ENCODE results near the gene KRT8. TPM values are rescaled to one million over a fixed set of nuclear protein-coding genes. Genes with fewer than 3 reads are reported as not detected.
"Not testable (repeated sequence)": the region's sequence is repeated elsewhere in the genome, so short reads cannot be mapped to it uniquely, and the experiment has no call there.

KRT8 gene
- 0.16 TPM in 1 of 2 replicates, not detected in the other for total RNA-seq
- not detected for polyA plus RNA-seq (2012)

DNA sequence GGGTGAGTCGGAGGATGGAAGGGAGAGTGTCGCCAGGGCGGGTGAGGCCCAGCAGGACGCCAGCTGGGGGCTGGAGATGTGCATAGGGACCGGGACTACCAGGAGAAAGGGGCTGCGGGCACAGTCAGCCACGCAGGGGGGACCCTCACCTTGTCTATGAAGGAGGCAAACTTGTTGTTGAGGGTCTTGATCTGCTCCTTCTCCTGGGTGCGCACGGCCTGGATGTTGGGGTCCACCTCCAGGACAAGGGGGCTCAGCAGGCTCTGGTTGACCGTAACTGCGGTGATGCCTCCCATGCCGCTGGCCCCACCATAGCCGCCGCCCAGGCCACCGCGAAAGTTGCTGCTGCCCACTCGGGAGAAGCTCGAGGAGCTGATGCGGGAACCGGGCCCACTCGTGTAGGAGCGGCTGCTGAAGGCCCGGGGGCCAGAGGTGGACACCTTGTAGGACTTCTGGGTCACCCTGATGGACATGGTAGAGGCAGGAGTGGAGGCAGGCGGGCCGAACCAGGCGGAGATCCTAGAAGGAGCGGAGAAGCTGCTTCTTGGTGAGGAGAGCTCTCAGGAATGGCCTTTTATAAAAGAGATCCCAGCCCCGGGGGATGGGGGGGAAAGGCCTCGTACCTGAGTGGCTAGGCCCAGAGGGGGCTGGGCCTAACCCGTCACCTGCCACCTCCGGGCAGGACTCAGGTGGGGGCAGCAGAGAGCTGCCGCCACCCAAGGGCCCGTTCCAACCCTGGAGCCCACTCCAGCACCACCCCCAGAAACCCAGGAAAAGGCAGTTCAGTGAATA lies at the start of gene KRT8:
Gene KRT8 (minus strand): TSS at position 568 of the 792 bp plus-strand sequence. CDS start 95 bp downstream, at position 473.
- DNase-seq (ENCODE audit: low read depth), result not testable (repeated sequence)

DNA sequence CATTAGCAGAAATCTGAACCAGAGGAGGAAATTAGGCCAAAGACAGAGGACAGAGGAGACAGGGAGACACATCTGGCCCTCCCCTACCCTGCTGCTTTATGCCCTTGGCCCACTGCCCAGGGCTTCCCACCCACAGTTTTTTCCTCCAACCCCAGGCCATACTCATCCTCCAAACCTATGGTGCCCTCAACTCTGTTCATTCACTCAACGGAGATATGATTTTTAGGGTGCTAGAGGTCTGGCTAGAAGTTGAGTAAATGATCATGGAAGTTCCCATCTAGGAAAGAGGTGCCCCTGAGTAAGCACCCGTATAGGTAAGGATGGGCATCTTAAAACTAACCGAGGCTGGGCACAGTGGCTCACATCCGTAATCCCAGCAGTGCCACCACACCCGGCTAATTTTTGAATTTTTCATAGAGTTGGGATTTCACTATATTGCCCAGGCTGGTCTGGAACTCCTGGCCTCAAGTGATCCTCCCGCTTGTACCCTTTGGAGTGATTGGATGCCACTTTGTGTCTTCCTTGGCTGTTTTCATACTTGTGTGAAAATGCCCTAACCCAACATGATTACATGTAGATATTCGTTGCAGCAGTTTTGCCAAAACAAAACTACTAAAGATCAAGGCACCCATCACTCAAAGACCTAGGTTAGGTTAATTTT lies 48.4 kb upstream of the KRT8 start:
- DNase-seq (ENCODE audit: low read depth), result no peak

DNA sequence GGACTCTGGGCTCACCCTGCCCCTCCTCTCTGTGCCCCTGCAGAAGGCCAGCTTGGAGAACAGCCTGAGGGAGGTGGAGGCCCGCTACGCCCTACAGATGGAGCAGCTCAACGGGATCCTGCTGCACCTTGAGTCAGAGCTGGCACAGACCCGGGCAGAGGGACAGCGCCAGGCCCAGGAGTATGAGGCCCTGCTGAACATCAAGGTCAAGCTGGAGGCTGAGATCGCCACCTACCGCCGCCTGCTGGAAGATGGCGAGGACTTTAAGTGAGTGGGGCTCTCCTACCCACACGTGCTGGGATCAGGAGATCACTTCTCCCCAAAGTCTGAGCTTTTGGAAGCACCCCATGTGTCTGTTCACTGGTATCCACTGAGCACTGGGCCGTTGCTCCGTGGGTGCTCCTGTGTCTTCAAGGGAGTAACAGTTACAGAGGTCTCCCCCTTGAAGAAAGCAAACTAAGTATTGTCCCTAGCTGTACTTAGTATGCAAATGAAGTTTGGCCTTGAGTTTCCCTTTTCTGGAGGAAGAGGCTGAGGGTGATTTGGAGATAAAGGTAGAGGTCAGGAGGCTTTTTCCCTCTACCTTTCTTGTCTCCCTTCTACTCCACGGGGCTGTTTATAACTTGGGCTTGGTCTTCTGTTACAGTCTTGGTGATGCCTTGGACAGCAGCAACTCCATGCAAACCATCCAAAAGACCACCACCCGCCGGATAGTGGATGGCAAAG lies 47.4 kb upstream of the KRT8 start:
- no peak for DNase-seq (ENCODE audit: low read depth)

DNA sequence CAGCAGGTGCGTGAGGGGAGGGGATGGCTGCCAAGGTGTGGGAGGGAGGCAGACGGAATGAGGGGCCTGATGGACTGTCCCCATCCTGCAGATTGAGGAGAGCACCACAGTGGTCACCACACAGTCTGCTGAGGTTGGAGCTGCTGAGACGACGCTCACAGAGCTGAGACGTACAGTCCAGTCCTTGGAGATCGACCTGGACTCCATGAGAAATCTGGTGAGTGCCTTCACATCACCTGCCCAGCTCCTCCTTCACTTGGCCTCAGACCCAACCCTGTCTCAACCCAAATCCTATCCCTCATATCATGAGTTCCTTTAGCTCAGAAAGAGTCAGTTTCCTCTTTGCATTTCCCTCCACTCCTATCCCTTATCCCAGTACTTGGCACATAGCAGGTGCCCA lies 46.8 kb upstream of the KRT8 start:
- no peak for DNase-seq (ENCODE audit: low read depth)

DNA sequence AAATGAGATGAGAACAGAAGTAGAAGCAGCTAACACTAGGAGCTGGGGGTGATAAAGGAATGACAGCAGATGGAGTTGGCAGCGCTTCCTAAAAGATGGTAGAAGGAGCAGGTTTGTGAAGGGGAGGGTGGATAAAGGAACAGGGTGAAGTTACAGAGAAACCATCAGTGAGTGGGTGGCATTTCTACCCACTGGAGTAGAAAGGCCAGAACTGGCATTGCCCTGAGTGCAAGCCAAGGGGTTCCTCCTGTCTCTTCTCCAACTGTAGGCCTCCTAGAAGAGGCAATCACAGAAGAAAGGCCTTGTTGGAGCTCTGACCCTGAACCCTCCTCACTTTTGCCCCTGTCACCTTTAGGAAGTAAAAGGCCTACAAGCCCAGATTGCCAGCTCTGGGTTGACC lies 46.2 kb upstream of the KRT8 start:
- no peak for DNase-seq (ENCODE audit: low read depth)

DNA sequence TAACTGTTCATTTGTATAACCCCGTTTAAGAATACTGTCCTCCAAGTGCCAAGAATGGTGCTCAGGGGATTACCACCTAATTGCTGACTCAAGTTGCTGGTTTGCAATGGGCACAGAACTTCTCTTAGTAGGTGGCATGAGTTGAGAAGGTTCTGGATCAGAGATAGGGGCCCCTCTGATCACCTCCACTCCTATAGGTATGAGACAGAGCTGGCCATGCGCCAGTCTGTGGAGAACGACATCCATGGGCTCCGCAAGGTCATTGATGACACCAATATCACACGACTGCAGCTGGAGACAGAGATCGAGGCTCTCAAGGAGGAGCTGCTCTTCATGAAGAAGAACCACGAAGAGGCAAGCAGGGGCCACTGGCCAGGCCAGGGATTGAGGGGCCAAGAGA lies 45.7 kb upstream of the KRT8 start:
- no peak for DNase-seq (ENCODE audit: low read depth)

DNA sequence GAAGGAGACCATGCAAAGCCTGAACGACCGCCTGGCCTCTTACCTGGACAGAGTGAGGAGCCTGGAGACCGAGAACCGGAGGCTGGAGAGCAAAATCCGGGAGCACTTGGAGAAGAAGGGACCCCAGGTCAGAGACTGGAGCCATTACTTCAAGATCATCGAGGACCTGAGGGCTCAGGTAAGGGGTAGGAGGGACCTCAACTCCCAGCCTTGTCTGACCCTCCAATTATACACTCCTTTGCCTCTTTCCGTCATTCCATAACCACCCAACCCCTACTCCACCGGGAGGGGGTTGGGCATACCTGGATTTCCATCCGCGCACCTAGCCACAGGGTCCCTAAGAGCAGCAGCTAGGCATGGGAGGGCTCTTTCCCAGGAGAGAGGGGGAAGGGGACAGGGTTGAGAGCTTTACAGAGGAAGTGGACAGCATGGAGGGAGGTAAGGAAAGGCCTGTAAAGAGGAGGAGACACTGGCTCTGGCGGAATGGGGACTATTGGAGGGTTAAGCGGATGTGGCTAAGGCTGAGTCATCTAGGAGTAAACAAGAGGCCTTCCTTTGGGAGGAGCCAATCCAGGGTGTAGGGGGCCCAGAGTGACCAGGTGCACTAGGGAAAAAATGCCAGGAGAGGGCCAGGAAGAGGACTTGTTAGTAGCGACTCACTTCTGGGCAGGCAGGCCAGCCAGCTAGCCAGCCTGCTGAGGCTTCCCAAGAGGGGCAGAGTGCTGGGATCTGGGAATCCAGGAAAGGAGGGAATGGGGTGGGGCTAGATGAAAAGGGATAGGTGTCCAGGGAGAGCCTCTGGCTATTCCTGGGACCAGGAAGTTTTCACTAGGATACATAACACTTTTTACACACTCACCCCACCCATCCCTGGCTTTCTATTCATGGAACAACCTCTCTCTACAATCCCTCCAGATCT lies 44.8 kb upstream of the KRT8 start:
- no peak for DNase-seq (ENCODE audit: low read depth)

DNA sequence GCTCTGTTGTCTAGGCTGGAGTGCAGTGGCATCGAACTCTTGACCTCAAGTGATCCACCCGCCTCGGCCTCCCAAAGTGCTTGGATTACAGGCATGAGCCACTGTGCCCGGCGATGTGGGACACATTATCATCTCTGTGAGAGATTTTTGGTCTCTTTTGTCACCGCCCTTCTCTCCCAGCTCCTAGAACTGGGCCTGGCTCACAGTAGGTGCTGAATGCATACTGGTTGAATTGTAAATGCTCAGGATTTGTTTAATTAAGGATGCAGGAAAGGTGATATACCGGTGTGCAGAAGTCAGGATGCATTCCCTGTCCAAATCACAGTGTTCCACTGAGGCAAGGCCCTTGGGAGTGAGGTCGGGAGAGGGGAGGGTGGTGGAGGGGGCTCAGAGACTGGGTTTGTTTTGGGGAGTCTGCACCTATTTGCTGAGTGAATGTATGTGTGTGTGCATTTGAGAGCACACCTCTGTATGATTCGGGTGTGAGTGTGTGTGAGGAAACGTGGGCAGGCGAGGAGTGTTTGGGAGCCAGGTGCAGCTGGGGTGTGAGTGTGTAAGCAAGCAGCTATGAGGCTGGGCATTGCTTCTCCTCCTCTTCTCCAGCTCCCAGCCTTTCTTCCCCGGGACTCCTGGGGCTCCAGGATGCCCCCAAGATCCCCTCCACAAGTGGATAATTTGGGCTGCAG lies 43.0 kb upstream of the KRT8 start:
- DNase-seq (ENCODE audit: low read depth), result no peak

DNA sequence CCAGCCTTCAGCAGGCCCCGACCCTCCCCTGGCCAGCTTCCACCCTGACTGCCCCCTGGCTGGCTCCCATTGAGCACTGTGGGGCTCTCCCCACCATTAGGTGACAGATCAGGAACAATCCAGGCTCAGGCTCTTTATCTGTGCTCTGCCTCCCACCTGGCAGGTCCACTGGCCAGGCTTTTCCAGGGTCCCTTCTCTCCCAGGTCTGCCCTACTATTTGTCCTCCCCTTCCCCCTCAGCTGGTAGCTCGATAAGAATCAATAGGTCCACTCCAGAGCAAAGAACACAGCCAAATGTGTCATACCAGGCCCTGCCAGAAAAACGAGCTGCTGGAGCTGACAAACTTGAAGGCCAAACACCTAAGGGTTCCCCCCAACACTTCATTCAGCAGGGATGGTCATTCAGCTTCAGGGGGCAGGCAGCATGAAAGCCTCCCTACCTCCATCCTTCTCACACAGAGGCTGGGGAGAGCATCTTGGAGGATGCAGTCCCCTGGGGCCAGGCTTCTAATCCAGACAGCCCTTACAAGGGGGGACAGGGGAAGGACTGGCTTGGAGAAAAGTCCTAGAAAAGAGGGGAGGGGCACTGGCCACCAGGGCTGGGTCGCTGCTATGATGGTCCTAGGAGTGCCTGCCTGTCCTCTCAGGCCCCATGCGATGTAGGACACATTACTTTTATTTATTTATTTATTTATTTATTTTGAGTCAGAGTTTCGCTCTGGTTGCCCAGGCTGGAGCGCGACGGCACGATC lies 42.1 kb upstream of the KRT8 start:
- no peak for DNase-seq (ENCODE audit: low read depth)

DNA sequence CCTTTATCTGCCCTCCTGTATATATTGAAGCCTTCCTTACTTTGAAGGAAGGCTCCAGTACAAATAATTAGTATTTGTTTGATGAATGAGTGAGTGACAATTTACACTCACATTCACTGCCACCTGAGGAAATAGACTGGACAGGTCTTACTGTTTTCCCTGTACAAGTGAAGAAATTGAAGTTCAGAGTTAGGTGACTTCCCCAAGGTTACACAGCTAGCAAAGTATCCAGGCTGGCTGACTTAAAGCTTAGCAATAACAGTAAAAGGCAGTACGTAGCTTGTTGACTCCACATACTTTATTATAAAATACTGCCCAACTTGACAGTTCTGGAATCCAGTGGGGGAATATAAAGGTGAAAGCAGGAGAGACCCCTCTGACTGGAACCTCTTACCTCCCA lies 41.5 kb upstream of the KRT8 start:
- no peak for DNase-seq (ENCODE audit: low read depth)

DNA sequence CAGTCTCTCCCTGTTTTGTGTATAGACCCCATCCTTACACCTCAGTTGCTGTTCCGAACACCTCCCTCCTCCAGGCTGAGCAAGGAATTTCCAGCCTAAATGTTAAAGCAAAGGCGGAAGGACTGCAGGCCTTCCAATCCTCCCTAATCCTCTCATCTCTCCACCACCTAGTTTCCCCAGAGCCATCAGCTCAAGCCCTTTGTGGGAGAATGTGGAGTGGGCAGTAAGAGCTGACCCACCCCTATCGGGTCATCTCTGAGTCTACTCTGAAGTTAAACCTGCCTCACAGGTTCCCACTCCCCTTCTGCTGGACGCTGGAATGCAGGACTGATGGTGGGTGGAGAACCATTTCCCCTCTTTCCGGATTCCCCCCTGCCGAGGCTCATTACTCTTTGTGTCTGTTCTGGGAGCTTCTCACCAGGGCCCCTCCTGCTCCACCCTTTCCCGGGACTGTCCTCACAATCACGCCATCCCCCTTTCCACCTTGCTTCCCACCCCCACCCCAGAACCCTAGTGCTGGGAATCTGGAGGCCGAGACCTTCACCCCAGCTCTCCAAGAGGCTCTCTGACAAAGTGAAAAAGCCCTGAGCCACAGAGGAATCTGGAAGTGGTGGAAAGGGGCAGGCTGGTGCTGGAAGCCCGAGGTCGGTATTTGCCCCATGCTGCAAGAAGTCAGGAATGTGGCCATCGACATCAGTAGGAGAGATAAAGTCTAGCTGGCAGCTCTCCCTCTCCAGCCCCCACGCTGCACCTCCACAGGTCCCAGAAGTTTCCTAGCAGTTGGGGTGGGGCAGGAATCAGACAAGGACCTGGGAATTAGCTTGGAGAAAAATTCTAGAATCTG lies 40.7 kb upstream of the KRT8 start:
- no peak for DNase-seq (ENCODE audit: low read depth)

DNA sequence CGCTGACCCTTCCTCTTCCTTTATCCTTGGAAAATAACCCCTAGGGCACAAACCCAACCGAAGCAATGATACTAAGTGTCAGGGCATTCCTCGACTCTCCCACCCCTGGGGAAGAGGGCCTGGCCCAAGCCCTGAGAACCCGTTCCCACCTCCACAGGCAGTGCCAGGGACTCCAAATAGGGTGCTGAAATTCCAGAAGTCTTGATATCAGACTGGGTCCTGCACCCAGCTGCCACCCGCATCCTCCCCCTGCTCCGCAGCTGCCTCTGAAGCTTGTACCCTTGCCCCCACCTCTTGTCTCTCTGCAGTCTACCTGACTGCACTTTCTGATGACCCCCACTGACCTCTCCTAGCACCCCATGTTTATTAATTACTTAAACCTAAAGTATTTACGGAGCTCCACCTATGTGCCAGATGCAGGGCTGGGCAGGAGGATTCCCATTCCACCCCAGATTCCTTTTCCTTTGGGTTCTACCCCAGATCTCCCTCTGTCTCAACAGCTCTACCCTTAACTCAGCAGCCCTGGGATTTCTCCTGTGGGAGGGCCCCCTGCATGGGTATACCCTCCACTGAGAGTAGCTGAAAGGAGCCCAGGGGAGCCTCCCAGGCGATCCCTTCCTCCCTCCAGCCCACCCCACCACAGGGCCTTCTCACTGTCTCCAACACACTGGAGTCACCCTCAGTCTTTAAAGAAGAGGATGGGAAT lies 40.0 kb upstream of the KRT8 start:
- DNase-seq (ENCODE audit: low read depth), result no peak

DNA sequence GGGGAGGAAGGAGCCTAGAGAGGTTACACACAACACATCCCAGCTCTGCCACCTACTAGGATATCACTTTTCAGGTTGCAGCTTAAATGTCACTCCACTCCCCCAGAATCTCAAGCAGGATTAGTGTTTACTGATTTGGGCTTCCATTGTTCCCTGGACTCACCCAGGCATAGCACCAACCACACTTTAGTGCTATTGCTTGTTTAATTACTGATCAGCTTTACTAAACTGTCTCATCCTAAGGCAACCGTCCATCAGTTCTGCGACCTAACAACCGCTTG lies 38.0 kb upstream of the KRT8 start:
- no peak for DNase-seq (ENCODE audit: low read depth)

DNA sequence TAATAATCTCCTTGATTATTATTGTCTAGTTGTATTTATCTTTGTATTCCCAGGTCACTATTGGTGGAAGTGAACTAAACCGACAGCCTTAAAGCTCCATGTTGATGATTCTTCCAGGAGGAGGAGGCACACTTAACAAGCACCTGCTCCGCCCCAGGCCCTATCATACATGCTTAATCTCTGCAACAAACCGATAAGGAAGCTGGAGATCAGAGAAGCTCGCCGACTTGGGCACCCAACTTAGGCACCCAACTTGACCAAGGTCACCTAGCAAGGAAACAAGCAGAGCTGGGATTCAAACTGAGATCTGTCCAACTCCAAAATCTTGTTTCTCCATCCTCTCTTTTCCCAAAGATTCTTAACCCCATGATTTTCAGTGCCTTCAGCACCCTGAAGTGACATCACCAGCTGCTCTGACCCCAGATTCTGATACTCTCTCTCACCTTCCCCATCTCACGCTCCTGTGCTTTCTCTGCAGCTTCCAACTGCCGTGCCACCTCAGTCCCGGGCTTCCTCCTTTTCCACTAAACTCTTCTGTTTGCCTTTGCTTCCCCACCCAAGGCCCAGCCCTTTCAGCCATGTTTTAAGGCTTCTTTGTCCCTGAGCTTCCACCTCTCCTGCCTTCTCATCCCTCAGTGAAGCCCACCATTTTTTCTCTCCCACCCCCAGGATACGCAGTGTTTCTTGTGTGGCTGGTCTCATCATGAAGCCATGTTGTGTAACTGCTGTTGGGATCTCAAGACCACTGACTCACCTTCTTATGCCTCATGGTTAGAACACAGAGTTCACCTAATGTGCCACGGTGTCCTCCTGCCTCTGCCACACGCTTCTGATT lies 37.4 kb upstream of the KRT8 start:
- no peak for DNase-seq (ENCODE audit: low read depth)

DNA sequence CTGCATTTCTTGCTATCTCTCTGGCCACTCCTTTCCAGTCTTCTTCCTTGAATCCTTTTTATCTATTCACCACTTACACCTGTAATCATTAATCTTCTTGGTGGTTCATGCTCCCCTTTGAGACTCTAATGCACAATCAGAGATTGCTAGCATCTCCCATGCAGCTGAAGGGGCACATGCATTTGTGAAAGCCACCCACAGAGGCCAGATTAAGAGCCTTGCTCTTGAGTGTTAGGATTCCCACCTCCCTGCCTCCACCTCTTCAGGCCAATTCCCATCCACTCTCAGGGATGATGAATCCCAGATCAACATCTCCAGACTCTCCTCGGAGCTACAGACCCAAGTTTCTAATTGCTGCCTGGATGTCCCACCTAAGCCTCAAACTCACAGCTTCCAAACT lies 24.7 kb upstream of the KRT8 start:
- no peak for DNase-seq (ENCODE audit: low read depth)

DNA sequence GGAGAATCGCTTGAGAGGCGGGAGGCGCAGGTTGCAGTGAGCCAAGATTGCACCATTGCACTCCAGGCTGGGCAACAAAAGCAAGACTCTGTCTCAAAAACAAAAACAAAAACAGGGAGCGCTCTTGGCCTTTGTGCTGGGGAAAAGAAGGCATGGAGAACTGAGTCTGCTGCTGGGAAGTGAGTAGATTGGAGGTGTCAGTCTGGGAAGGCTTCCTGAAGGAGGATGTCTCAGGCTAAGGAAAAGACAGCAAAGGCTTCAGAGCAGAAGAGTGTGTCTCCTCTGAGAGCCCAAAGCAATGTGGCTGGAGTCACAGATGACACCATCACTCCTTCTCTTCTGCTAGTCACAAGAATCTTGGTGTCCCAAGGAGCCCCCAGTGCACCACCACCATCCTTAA lies 23.1 kb upstream of the KRT8 start:
- no peak for DNase-seq (ENCODE audit: low read depth)

DNA sequence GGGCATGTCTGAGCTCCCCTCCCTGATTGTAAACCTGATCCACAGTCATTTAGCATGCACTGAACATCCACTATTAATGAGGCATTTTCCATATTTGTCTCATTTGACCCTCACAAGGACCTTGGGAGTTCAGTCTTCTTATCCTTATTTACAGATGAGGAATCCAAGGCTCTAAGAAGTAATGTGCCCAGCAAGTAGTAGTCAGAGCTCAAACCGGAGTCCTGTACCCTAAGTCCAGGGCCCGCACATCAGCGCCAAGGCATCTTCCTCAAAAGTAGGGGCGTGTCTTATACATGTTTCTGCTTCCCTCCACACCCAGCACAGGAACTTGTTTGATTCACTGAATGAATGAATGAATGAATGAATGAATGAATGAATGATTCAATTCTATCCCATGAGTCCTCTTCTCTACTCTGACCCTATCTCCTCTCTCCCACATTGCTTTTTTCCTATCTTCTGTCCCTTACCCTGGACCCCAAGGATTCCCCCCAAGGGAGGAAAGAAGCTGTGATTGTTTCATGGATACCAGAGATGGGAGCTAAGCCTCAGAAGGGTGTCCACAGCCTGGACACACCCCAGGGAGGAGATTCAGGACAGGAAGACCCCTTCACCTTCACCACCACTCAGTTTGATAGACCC lies 21.8 kb upstream of the KRT8 start:
- DNase-seq (ENCODE audit: low read depth), result no peak
